Ramos (cell line): ENCODE data around the gene ADAMTSL5.

Source experiments
- in situ Hi-C: fragments of 300-500 bp; cut with MboI; formaldehyde crosslinking; loops from one replicate; pipeline ENCODE4 v1.14.3; 2022; ENCODE audit warnings: low sequenced_read_pairs; ENCODE audit not compliant: unreplicated experiment

Gene ADAMTSL5

DNA sequence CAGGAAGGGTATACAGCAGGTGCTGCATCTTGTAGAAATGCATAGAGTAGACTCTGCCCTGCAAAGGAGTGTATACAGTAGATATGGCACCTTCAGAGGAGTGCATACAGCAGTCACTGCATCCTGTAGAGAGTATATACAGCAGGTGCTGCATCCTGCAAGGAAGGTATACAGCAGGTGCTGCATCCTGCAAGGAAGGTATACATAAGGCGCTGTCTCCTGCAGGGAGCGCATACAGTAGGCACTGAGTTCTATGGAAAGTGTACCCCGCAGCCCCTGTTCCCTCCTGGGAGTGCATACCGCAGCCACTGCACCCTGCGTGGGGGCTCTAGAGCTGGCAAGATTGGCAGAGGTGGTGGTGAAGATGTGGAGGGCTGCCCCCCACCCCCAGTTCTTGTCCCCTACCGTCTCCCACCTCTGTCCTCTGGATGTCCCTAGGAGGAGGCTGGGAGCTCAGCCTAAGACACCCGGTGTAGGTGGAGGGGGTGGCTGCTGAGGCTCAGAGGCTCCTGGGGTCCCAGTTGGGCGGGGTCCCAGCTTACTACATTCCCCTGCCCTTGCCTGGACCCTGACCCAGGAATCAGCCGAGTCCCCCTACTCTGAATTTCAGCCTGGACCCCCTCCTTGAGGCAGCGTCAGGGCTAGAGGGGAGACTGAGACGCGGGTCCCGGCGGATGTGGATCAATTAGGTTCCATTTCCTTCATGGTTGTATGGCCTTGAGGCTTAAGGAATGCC, 2.3 kb upstream of the ADAMTSL5 start:
- in situ Hi-C loops = no loop called here

DNA sequence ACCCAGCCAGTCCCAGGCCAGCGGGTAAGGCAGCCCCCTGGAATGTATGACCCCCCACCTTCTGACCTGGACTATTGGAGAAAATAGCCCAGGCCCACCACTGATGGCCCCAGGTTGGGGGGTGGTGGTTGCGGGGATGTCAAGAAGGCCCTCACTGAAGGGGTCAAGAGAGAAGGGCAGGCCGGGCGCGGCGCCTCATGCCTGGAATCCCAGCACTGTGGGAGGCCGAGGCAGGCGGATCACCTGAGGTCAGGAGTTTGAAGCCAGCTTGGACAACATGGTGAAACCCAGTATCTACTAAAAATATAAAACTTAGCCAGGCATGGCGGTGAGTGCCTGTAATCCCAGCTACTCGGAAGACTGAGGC, 1.5 kb upstream of the ADAMTSL5 start:
- in situ Hi-C loops = no loop called here

DNA sequence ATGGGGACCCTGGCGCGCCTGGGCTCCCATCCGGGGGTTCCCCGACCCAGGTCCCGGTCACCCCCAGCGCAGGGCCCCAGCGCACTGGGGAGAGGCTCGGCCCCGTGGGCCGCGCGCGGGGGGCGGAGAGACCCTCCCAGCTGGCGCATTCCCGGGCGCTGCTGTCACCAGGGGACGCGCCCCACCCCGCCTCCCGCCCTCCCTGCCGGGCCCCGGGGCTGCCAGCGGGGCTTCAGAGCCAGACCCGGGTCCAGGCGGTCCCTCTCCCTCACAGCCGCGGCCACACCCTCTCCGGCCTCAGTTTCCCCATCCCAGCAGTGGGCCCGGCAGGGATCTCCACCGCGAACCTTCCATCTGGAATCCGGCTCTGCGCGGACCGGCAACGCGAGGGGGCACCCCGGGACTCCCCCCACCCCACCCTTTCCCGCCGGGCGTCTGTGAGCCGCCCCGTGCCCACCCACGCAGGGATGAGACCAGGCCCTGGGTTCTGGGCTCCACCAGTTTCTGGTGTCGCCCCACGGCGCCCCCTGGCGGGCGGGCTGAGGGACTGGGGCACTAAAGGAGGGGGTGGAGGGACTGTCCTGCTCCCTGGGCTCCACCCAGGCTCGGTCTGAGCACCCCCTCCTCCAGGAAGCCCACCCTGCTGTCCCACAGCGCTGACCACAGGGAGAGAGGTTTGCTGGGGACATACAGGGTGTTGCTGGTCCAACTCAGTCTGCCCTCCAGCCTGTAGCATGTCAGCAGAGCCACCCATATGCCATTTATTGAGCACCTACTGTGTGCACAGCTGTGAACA, 878 bp upstream of the ADAMTSL5 start:
- in situ Hi-C loops = no loop called here

DNA sequence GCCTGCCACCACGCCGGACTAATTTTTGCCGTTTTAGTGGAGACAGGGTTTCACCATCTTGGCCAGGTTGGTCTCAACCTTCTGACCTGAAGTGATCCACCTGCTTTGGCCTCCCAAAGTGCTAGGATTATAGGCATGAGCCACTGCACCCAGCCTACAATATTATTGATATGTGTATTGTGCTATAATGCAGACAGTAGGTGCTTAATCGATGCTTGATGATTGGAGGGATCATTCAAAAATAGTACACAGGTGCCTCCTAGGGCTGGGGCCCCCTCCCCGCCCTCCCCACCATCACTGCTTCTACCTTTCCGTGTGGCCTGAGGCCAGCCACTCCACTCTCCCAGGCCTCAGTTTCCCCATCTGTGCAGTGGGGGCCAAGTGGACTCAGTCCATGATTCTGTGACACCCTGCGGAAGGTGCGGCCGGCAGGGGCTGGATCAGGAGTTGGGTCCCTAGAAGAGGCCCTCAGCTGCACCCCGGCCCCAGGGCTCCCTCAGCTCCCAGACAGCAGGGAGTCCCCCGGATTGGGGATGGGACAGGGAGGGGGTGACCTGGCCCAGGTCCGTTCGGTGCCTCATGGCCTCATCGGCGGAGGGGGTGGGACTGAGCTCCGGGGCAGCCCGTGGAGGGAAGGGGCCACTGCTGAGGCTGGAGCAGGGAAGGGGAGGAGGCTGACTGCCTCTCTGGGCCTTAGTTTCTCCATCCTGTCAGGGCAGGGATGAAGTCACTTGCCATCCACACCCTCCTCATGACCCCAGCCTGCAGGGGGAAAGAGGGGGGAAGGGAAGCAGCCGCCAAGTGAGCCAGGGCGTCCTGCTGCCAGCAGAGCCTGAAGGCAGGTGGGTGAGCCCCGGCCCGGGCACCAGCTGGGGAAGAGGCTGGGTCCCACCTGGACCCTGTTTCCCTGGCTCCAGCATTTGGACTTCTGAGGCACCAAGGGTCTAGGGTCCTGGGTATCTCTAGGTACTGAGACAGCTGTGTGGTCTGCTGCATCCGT, 1.2 kb downstream of the ADAMTSL5 start:
- in situ Hi-C loops = no loop called here

DNA sequence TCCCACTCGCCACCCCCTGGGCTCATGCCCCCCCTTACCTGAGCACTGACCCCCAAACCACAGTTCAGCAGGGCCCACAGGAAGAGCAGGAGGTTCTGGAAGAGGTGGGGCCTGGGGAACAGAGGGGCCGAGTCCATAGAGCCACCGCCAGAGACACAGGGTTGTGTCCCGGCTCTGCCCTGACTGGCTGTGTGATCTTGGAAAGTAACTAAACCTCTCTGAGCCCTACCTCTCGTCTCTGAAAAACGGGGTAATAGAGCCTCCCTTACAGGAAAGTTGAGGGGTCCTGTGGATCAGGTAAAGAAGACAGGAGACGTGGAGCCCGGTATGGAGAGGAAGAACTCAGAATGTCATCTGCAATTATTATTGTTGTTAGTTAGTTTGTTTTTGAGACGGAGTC, 2.0 kb downstream of the ADAMTSL5 start:
- in situ Hi-C loops = no loop called here

GRCh38 chr19:1510442-1510806, 2.4 kb downstream of the ADAMTSL5 start:
- in situ Hi-C loops = no loop called here

DNA sequence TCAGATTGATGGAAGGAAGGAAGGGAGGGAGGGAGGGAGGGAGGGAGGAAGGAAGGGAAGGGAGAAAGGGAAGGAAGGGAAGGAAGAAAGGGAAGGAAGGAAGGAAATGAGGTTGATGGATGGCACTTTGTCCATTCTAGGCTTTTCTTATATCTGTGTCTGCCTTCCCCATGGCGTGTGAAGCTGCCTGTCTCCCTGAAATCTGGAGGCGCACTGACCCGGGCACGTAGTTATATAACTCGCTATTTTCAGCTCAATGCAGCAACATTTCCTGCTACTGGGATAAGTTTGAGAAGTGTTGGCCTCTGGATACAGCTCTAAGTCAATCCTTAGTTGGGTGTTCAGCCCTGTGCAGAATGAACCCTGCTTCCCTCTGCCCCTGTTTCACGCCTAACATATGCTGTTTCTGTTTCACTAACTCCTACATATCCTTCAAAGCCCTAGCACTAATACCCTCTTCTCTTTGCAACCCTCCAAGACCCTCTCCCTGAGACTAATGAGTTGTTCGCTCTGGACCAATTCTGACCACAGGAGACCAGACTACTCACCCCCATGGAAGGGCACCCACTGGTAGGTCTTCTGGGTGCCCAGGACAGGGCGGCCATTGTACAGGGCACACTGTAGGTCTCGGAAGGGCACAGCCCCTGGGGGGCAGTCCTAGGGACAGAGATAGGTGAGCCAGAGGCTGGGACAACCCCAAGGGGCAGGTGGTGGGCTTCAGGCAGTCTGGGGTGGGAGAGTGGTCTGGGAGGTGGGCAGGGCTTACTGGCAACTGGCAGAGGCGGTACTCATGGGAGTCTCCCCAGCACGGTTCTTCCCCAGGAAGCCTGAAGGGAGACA, 3.0 kb downstream of the ADAMTSL5 start:
- in situ Hi-C loops = no loop called here

DNA sequence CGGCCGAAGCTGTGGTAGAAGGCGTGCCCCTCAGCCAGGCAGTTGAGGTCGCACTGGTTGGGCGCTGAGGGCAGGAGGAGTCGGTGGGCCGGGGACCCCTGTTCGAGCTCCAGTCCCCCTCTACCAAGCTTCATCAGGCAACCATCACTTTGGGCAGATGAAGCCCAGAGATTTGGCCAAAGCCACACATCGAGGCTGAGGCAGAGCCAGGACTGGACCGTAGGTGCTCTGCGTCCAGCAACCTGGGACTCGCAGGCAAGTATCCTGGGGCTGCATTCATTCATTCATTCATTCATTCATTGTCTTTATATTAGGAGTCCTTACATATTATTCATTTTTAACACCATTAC, 4.3 kb downstream of the ADAMTSL5 start:
- in situ Hi-C loops = no loop called here

DNA sequence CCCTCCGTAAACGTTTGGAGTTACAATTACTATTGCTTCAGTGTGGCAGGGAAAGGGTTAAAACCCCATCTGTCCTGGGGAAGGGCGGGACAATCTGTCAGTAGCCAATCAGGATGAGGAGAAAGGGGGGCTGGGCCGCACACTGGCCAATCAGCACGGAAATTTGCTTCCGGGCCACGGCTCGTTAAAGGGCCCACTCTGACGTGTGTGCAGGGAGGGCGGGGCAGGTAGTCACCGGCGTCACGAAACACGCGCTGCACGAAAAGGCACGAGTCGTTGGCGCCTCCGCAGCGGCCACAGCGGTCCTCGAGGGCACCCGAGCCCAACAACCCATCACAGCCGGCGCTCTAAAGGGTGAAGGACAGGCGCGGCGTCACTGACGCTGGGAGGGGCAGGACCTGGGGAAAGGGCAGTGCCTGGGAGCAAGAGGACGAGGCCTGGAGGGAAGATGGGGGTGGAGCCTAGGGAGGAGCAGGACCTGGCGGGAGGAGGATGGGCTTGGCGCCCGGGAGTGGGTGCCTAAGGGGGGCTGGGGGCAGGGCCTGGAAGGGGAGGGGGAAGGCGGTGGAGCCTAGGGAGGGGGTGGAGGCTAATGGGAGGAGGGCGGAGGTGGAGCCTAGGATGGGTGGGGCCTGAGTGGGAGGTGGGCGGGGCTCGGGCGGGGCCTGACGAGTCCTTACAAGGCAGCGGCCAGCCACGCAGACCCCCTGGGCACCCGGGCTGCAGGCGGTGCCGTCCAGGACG, 4.9 kb downstream of the ADAMTSL5 start:
- in situ Hi-C loops = no loop called here

DNA sequence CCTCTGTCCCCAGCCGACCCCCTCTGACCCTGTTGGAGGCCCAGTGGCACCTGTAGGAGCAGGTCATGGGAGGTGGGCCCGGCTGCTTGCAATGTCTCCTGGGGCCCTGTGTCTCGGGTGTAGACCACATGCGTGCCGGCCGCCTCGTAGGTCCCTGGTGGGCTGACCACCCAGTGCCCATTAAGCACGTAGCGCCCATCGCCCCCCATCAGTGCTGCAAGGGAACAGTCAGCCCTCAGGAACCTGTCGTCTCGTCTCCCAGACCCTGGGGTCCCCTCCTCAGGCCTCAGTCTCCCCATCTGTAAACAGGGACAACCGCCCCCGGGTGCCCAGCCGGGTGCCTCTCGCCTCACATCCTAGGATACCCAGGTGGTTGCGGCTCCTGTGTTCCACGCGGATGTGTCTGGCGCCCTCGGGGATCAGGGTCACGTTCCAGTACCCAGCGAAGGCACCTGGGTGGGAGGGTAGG, 5.6 kb downstream of the ADAMTSL5 start:
- in situ Hi-C loops = no loop called here

GRCh38 chr19:1505991-1506881, 6.6 kb downstream of the ADAMTSL5 start:
- in situ Hi-C loops = no loop called here

DNA sequence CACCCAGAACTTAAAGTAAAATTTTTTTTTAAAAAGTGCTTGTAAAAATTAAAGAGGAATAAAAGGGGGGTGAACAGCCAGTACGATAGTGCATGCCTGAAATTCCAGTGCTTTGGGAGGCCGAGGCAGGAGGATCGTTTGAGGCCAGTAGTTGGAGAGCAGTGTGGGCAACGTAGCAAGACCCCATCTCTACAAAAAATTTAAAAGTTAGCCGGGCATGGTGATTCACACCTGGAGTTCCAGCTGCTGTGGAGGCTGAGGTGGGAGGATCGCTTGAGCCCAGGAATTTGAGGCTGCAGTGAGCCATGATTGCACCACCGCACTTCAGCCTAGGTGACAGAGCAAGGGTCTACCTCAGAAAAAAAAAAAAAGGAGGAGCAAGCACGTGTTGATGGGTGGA, 7.8 kb downstream of the ADAMTSL5 start:
- in situ Hi-C loops = no loop called here

GRCh38 chr19:1503925-1504773, 8.7 kb downstream of the ADAMTSL5 start:
- in situ Hi-C loops = no loop called here

DNA sequence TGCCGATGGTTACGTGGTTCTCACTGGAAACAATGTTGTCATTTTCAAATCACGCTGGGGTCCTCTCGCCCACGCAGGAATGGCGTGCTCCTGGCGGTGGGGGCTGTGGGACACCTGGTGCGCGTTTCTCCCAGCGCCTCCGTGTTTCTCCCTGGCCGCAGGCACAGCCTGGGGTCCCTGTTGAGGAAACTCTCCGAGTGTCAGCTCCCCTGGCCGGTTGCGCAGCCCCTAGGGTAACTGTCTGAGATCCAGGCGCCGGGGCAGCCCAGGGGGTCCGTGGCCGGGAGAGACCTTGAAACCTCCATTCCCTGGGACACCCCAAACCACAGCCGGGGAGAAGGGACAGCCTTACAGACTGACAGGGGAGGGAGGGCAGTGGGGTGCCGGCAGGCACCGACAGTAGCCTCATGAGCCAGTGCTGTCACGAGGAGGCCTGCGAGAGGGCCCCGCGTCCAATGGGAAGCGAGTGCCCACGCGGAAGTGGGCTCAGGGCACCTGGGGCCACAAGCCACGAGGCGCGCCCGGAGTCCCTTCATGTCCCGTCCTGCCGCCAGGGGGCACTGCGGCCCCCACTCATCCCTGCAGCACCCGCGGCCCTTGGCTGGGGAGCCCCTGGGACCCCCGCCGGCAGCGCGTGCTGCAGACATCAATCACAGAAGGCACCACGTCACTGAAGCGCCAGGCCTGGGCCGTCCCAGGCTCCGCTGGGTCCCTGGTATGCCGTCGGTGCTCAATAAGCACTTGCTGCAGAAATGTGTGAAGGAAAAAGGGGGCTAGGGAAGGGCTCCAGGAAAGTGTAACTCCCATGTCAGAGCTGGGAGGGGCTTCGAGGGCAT, 9.5 kb downstream of the ADAMTSL5 start:
- in situ Hi-C loops = no loop called here

DNA sequence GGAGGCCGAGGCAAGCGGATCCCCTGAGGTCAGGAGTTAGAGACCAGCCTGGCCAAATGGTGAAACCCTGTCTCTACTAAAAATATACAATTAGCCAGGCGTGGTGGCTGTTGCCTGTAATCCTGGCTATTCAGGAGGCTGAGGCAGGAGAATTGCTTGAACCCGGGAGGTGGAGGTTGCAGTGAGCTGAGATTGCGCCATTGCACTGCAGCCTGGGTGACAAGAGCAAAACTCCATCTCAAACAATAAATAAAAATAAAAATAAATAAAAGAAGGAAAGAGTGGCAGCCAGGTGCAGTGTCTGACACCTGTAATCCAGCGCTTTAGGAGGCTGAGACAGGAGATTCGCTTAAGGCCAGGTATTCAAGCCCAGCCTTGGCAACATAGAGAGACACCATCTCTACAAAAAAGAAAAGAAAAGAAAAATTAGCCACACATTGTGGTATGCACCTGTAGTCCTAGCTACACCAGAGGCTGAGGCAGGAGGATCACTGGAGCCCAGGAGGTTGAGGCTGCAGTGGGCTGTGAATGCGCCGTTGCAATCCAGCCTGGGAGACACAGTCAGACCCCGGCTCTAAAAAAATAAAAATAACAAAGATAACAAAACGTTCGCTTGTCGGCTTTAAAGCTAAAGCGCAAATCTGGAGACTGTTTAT, 10.3 kb downstream of the ADAMTSL5 start:
- in situ Hi-C loops = no loop called here

GRCh38 chr19:1501200-1501595, 11.6 kb downstream of the ADAMTSL5 start:
- in situ Hi-C loops = no loop called here
